Left lung (tissue), 10 donors: Measurements from ENCODE around the gene SELENOK. TPM values are rescaled to one million over a fixed set of nuclear protein-coding genes. Genes with fewer than 3 reads are reported as not detected.
"Not testable (repeated sequence)": the region's sequence is repeated elsewhere in the genome, so short reads cannot be mapped to it uniquely, and the experiment has no call there.

Experiments used
- ATAC-seq: fragments of 200-7000 bp; cut with Tn5 transposase; one replicate; pipeline ENCODE4 v1.9.1; 2020; ENCODE audit warnings: moderate library complexity
- DNase-seq, 4 donors: peaks; one replicate each; pipeline ENCODE4 v3.0.0-alpha.2; 2013 to 2020
- H3K27ac ChIP-seq, 2 donors: fragments of 200-600 bp; sonication (generic) in 1 of 2; one replicate each; pipeline versions ENCODE4 v1.5.0 to v1.8.0; 2020 to 2021
- H3K27me3 ChIP-seq, 2 donors: fragments of 200-600 bp; sonication (generic) in 1 of 2; one replicate each; pipeline versions ENCODE4 v1.5.0 to v1.8.0; 2020 to 2021
- H3K36me3 ChIP-seq, 2 donors: fragments of 200-600 bp; sonication (generic) in 1 of 2; one replicate each; pipeline versions ENCODE4 v1.5.0 to v1.8.0; 2020 to 2021
- H3K4me1 ChIP-seq, 2 donors: fragments of 200-600 bp; one replicate each; pipeline ENCODE4 v1.8.0; 2021
- H3K4me3 ChIP-seq, 2 donors: fragments of 200-600 bp; sonication (generic) in 1 of 2; one replicate each; pipeline versions ENCODE4 v1.5.0 to v1.8.0; 2020 to 2021; ENCODE audit warnings: mild to moderate bottlenecking in 1 of 2
- H3K9me3 ChIP-seq, 2 donors: fragments of 200-600 bp; sonication (generic) in 1 of 2; one replicate each; pipeline versions ENCODE4 v1.5.0 to v1.8.0; 2020 to 2021
- CTCF ChIP-seq, 2 donors: fragments of 200-600 bp; sonication (generic) in 1 of 2; IDR thresholded peaks; one replicate each; pipeline versions ENCODE4 v1.5.0 to v1.8.0; 2021; ENCODE audit warnings: antibody characterized with exemption in 2 of 2
- intact Hi-C, 2 donors: fragments of 100-400 bp; cut with DNase I; formaldehyde crosslinking; loops; one replicate each; pipeline versions ENCODE4 v1.11.2 to v1.14.2; 2022
- polyA plus RNA-seq, 6 donors: library from polyadenylated mRNA; unstranded; fragments of 120-200 nt; gene quantifications; one replicate each; pipeline ENCODE4 v1.2.1, GENCODE V29; 2013; ENCODE audit not compliant: insufficient read length in 6 of 6
- total RNA-seq, 2 donors: library from RNA; stranded (reverse); fragmentation: NEBNext Ultra II Directional; extraction: Animal tissue kit (Norgen Biotek cat#: 25700); gene quantifications; one replicate each; pipeline ENCODE4 v1.2.1, GENCODE V29; 2021
- donor health status: DM: no; HTN: yes; CAD: no.
- donor health status: DM: no; HTN: no; CAD: no.

The SELENOK gene
- total and polyA plus RNA-seq, 8 donors: 34.7 to 59.7 (median 58.2) TPM

GRCh38 chr3:53939086-53939582 is 47.5 kb upstream of the SELENOK start:
- no peaks in the 10 kb centered on the region for H3K36me3 ChIP-seq
- H3K9me3 ChIP-seq: peaks cover 0 to 8% of the 10 kb centered on the region in 2 donors
- H3K27me3 ChIP-seq: peaks cover 0 to 21% of the 10 kb centered on the region in 2 donors
- no peak overlapping the region for H3K27ac ChIP-seq
- no peak for TF ChIP-seq CTCF (IDR thresholded peaks at IDR 0.05)
- DNase-seq (no peak), ATAC-seq (no peak)
- no peaks in the 10 kb centered on the region for H3K4me1 ChIP-seq
- no peak overlapping the region for H3K4me3 ChIP-seq
- intact Hi-C loops: no loop called here

GRCh38 chr3:53938645-53939044 is 47.0 kb upstream of the SELENOK start:
- TF ChIP-seq CTCF (IDR thresholded peaks at IDR 0.05): peak; percentile 72 to 88
- Histone ChIP-seq H3K36me3 (no peaks in the 10 kb centered on the region), H3K9me3 (peaks cover 0 to 8% of the 10 kb centered on the region in 2 donors), H3K27me3 (peaks cover 0 to 21% of the 10 kb centered on the region in 2 donors), H3K4me1 (no peaks in the 10 kb centered on the region), H3K4me3 (no peak overlapping the region), H3K27ac (no peak overlapping the region)
- DNase-seq: peak in 2 of 4 donors; percentile 33 to 63
- ATAC-seq: peak; percentile 91
- intact Hi-C loops: no loop called here

- no peak for TF ChIP-seq CTCF (IDR thresholded peaks at IDR 0.05)
Measured at GRCh38 chr3:53936347-53936746, 44.7 kb upstream of the SELENOK start.

GRCh38 chr3:53935283-53935901 is 43.7 kb upstream of the SELENOK start:
- intact Hi-C loops: no loop called here
- no peaks in the 10 kb centered on the region for H3K4me1 ChIP-seq
- H3K27me3 ChIP-seq: peaks cover 0 to 23% of the 10 kb centered on the region in 2 donors
- no peak for TF ChIP-seq CTCF (IDR thresholded peaks at IDR 0.05)
- ATAC-seq (no peak), DNase-seq (no peak)
- no peak overlapping the region for H3K4me3 ChIP-seq
- H3K27ac ChIP-seq: no peak overlapping the region
- H3K9me3 ChIP-seq: peaks cover 0 to 8% of the 10 kb centered on the region in 2 donors
- no peaks in the 10 kb centered on the region for H3K36me3 ChIP-seq

More at GRCh38 chr3:53936347-53936746, 44.7 kb upstream of the SELENOK start:
- intact Hi-C loops: no loop called here
- ATAC-seq (no peak), DNase-seq (no peak)
- Histone ChIP-seq H3K27me3 (peaks cover 0 to 24% of the 10 kb centered on the region in 2 donors), H3K36me3 (no peaks in the 10 kb centered on the region), H3K27ac (no peak overlapping the region), H3K9me3 (peaks cover 0 to 8% of the 10 kb centered on the region in 2 donors), H3K4me1 (no peaks in the 10 kb centered on the region), H3K4me3 (no peak overlapping the region)

- not testable (repeated sequence) for DNase-seq
Measured at GRCh38 chr3:53927208-53927872, 35.7 kb upstream of the SELENOK start.

More at GRCh38 chr3:53927208-53927872, 35.7 kb upstream of the SELENOK start:
- ATAC-seq, H3K9me3 ChIP-seq, intact Hi-C loops, H3K36me3 ChIP-seq, H3K4me1 ChIP-seq, H3K27ac ChIP-seq, H3K4me3 ChIP-seq: not testable (repeated sequence)
- peaks cover 0 to 13% of the 10 kb centered on the region in 2 donors for H3K27me3 ChIP-seq
